GM18951 (cell line): ENCODE data around the gene ODAM.

Experiments
- POLR2A ChIP-seq: IDR thresholded peaks from 4 replicates; pipeline ENCODE4 v1.6.1; 2011; ENCODE audit warnings: mild to moderate bottlenecking; ENCODE audit not compliant: insufficient read length, insufficient read depth; ENCODE audit errors: extremely low read depth
- in situ Hi-C: fragments of 300-500 bp; cut with MboI; formaldehyde crosslinking; loops from one replicate; pipeline ENCODE4 v1.12.0; 2022; ENCODE audit warnings: low sequenced_read_pairs, mixed read lengths, inconsistent platforms; ENCODE audit not compliant: unreplicated experiment

Gene ODAM, protein sequence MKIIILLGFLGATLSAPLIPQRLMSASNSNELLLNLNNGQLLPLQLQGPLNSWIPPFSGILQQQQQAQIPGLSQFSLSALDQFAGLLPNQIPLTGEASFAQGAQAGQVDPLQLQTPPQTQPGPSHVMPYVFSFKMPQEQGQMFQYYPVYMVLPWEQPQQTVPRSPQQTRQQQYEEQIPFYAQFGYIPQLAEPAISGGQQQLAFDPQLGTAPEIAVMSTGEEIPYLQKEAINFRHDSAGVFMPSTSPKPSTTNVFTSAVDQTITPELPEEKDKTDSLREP

DNA sequence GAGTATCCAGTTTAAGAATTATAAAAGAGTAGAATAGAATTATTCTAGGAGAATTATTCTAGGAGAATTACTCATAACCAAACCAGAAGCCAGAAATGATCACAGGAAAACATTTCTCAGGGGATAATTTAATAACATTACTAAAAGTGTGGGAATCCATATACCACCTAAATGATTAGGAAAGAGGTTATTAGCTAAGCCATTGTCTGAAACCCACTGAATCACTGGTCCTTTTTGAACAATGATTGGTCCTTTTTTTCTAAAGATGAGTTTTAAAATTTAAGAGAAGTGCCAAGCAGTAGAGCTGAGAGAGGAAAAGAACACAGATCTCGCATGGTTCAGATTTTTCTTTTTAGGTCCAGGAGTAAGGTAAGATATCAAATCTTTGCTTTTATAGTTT is at the start of gene ODAM:
TSS of gene ODAM (plus strand) at position 301 of the 400 bp plus-strand sequence. CDS start 819 bp downstream, outside the sequence.
- no peak for TF ChIP-seq POLR2A
- in situ Hi-C loops, result loop anchor here (25.0 kb wide), 1 partner anchor 508 kb away; no protein-coding TSS in a partner anchor

DNA sequence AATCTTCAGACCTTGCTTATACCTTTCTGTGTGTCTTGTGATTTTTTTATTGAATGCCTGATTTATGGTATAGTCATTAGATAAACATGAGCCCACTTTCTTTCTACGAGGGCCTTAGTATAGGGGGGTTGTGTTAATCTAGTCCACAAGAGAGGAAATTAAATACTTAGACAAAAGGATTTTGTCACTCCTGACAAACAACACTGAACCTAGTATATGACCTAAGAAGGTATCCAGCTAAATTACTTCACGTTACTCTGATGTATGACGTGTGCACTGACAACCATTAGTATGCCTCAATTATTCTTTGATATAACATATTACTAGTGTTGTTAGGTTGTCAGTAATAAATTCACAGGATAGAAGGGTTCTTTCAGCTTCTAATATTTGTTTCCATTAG is 44.3 kb upstream of the ODAM start:
- in situ Hi-C loops, result loop anchor here (25.0 kb wide), 1 partner anchor 239 kb away; no protein-coding TSS in a partner anchor
- no peak for TF ChIP-seq POLR2A

DNA sequence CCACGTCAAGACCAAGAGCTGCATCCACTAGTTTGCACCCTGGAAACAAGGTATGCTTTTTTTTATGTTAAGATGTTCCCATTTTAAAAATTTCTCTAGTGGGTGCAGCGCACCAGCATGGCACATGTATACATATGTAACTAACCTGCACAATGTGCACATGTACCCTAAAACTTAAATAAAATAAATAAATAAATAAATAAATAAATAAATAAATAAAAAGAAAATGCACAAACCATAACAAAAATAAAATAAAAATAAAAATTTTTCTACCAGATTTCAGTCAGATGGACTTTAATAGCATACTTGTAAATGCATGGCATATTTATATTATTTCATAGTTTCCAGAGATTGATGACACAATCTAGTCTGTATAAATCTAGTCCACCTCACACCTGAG is 43.4 kb upstream of the ODAM start:
- in situ Hi-C loops, result loop anchor here (25.0 kb wide), 1 partner anchor 240 kb away; no protein-coding TSS in a partner anchor
- no peak for TF ChIP-seq POLR2A

DNA sequence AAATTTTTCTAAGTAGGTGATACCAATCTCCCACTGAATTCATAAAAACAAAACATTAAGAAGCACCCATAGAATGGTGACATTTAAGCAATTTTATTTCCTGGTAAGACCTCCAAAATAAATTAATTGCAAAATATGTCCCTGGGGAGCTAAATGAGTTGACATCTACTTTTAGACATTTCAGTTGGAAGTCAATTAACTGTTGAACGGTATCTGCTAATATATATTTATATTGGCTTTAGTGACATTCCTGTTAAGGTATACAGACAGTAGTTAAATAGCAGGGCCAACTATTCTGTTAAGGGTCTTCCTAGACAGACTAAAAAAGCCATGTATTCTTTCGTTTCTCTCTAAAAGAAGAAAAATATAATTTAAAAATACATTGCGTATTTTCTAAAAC is 41.6 kb upstream of the ODAM start, which contains the start of gene PRR27:
TSS of gene PRR27 (plus strand) at position 301 of the 400 bp plus-strand sequence. CDS start 139 bp downstream, outside the sequence.
- in situ Hi-C loops, result loop anchor here (25.0 kb wide), 1 partner anchor 242 kb away; no protein-coding TSS in a partner anchor
- no peak for TF ChIP-seq POLR2A

DNA sequence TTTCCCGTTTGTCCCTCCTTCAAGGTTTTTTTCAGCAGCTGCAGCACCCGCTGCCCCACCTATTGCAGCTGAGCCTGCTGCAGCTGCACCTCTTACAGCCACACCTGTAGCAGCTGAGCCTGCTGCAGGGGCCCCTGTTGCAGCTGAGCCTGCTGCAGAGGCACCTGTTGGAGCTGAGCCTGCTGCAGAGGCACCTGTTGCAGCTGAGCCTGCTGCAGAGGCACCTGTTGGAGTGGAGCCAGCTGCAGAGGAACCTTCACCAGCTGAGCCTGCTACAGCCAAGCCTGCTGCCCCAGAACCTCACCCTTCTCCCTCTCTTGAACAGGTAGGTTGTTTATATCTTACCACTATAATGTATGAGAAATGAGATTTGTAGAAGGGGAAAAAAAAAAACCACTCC is 36.9 kb upstream of the ODAM start:
- no peak for TF ChIP-seq POLR2A
- in situ Hi-C loops, result loop anchor here (25.0 kb wide), 1 partner anchor 246 kb away; no protein-coding TSS in a partner anchor

DNA sequence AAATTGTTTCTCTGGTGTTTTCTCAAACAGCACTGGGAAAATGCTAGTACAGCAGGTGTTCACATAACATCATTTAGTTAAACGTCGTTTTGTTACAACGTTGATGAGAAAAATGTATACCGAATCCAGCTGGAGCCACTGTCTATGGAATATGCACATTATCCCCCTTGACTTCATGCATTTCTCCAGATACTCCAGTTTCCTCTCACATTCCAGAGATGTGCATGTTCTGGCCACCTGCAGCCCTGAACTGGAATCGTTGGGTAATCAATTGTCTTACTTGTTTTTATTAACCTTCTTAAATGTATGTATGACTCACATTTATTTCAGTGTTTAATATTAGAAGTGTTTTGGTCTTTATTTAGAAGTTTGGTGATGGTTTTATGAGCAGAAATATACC is 18.4 kb upstream of the ODAM start:
- in situ Hi-C loops, result loop anchor here (25.0 kb wide), 1 partner anchor 490 kb away; no protein-coding TSS in a partner anchor

DNA sequence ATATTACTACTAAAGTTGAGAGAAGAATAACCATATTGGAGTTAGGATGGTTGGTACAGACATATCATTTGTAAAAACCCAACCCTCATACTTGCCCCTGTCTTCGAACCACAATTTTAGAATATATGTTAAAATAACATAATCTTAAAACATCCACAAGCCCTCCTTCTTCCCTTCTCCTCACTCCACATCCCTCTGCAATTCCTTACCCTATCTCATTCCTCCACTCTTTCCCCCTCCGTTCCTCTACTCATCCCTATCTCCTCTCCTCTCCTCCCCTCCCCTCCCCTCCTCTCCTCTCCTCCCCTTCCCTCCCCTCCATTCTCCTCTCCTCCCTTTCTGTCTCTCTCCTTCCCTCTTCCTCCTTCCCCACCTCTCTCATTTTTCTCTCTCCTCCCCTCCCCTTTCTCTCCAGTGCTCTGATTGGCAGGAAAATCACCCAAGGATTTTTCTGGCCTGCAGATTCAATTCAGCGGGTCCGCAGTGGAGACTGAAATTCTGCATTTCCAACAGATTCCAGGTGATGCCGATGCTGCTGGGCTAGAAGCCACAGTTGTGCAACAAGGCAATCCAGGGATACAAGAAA is 17.4 kb upstream of the ODAM start:
- in situ Hi-C loops, result loop anchor here (25.0 kb wide), 1 partner anchor 491 kb away; no protein-coding TSS in a partner anchor
- no peak for TF ChIP-seq POLR2A

More for the DNA sequence above, 18.4 kb upstream of the ODAM start:
- no peak for TF ChIP-seq POLR2A

DNA sequence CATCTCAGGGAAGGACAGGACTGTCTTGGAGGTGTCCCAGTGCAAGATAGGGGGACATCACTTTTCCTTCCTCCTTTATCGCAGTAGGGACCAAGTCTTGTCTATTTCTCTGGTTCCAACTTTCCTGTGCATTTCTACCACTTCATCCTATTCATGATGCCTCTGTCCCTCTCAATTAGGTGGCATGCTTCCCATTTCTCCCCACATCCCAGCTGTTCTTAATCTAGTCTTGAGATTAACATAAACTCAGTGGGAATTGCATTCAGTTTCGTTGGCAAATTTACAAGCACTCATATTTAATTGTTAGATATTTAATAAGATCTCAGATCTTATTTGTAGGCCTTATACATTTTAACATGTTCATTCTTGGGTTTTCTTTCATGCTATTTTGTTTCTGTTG is 15.7 kb upstream of the ODAM start:
- TF ChIP-seq POLR2A, result no peak
- in situ Hi-C loops, result loop anchor here (25.0 kb wide), 1 partner anchor 493 kb away; no protein-coding TSS in a partner anchor

DNA sequence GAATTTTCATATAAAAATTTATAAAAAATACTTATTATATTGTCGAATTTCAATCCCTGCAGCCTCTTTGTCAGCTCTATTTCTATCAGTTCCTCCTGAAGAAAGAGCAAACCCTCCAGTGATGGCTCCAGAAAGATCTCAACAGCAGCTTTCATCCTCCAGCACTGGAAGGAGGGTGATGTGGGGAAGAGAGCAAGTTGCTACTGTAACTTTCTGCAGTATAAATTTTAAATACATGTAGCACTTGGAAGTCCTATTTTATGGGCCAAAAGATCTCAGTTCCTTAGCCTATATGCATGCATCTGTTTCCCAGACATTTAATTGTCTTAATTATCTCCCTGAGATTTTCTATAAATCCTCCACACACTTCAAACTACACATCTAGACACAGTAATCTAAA is 13.7 kb upstream of the ODAM start:
- in situ Hi-C loops, result loop anchor here (25.0 kb wide), 1 partner anchor 495 kb away; no protein-coding TSS in a partner anchor
- TF ChIP-seq POLR2A, result no peak

DNA sequence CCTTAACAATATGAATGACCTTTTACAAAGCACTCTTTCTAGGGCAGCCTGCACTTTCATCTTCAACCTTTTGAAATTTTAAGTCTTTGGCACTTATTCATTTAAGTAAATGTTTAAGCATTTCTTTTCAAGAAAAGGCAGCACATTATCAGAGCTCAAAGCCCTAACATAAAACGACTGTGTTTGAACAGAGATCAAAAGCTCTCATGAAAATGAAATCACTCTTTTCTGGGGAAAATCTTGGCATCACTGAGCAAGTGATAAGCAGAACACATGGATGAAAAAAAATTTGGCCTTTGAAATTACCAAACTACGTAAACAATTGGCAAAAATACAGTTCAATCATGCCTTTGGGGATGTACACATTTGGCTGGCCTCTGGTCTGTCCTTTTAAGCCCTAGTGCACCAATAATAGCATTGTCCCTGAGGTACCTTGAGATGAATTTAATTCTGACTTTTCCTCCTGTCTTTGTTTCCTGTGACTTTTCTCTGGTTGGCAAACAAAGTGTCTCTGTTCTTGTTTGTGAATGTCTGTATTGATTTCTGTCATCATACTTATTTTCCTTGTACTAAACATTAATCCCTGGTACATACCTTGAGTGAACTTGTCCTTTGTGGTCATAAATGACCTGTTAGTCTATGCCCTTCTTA is 12.9 kb upstream of the ODAM start:
- no peak for TF ChIP-seq POLR2A
- in situ Hi-C loops, result loop anchor here (25.0 kb wide), 1 partner anchor 495 kb away; no protein-coding TSS in a partner anchor

DNA sequence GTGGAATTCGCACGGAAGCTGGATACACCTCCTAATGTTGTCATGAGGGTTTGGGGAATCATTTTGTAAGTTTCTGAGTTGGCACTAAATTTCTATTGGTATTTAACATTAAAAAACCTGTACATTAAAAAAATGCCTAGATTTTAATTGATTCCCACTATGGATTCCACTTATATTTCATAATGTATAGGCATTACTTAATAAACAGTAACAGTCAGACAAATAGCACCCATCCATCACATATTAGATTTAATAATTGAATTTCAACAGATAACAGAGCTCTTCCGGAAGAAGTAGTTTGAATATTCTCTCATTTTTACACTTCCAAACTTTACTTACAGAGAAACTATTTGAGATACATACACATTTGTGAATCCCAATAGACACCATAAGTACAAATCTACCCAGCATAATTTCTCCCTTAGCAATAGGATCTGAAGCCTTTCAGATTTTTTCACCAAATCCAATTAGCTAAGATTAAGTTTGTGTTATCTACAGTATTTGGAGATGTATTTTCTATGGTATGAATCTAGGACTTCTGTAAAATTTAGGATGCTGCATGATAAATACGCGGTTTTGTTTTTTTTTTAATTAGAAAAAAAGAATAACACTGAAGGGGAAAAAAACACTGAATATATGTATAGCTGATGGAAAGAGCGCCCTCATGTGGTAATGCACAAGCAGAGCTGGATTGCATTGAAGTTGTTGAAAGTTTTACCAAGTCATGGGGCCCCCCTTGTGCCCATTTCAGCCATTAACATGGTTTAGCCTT is 12.2 kb upstream of the ODAM start:
- in situ Hi-C loops, result loop anchor here (25.0 kb wide), 1 partner anchor 496 kb away; no protein-coding TSS in a partner anchor
- no peak for TF ChIP-seq POLR2A

DNA sequence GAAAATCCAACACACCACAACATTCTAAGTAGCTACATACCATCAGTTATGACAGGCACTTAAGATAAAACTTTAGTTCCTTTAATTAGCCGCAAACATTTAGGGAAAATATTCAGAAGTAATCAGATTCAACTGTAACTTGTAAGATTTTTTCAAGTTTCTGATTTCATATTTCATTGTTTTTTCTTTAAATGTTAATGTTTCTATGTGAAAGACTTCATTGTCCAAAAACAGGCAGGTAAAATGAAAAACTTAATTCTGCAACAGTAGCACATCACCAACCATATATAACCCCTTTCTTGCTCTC is 11.6 kb upstream of the ODAM start:
- no peak for TF ChIP-seq POLR2A
- in situ Hi-C loops, result loop anchor here (25.0 kb wide), 1 partner anchor 497 kb away; no protein-coding TSS in a partner anchor
